Progenitor cell of endocrine pancreas (in vitro differentiated cells): ENCODE results near the gene UBA52. TPM values are rescaled to one million over a fixed set of nuclear protein-coding genes. Genes with fewer than 3 reads are reported as not detected.
"Not testable (repeated sequence)": the region's sequence is repeated elsewhere in the genome, so short reads cannot be mapped to it uniquely, and the experiment has no call there.

Experiments used
- DNase-seq: peaks from one replicate; pipeline ENCODE4 v3.0.0; 2021; ENCODE audit warnings: low spot score; ENCODE audit not compliant: unreplicated experiment
- H3K27ac Mint-ChIP-seq: 2 replicates; pipeline ENCODE4 v1.8.0; 2021; ENCODE audit warnings: mild to moderate bottlenecking, moderate library complexity, mixed read lengths
- H3K27me3 Mint-ChIP-seq: 2 replicates; pipeline ENCODE4 v1.8.0; 2021; ENCODE audit warnings: mixed read lengths
- H3K36me3 Mint-ChIP-seq: 2 replicates; pipeline ENCODE4 v1.8.0; 2022; ENCODE audit warnings: mixed read lengths; ENCODE audit not compliant: insufficient read depth
- H3K4me1 Mint-ChIP-seq: 2 replicates; pipeline ENCODE4 v1.8.0; 2021; ENCODE audit warnings: low read depth, mixed read lengths
- H3K4me3 Mint-ChIP-seq: 2 replicates; pipeline ENCODE4 v1.8.0; 2021; ENCODE audit warnings: low read depth, mild to moderate bottlenecking, moderate library complexity, mixed read lengths
- H3K9me3 Mint-ChIP-seq: 2 replicates; pipeline ENCODE4 v1.8.0; 2021; ENCODE audit warnings: low read depth, mixed read lengths
- total RNA-seq: library from RNA; stranded (reverse); gene quantifications from 2 replicates; pipeline ENCODE4 v1.2.1, GENCODE V29; 2021
- TF ChIP-seq, protein P1 (sequence below): fragments of 200-600 bp; sonication (generic); IDR thresholded peaks from one replicate; pipeline ENCODE4 v1.5.0; 2021; ENCODE audit warnings: antibody characterized with exemption, mild to moderate bottlenecking; ENCODE audit not compliant: unreplicated experiment

The UBA52 gene
- total RNA-seq, 1 donor from 2014 or later = 968 TPM

DNA sequence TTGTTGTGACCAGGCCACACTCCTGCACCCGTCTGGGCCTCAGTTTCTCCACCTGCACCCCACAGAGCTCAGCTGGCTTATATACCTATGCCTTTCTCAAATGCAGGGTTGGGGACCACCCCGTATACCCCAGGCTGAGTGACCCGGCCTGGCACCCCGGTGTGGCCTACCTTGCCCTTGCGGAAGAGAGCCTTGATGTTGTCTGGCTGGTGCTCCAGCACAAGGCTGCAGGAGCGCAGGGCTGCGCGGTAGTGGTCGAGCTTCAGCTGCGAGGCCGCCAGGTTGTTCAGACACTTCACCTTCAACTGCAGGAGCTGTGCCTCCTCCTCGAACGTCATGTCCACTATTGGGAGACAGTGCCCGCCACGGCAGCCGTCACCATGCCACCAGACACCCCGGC lies 34.2 kb upstream of the UBA52 start:
- DNase-seq = no peak
- H3K4me3 Mint-ChIP-seq = no peak overlapping the region
- H3K4me1 Mint-ChIP-seq = peaks cover under 1% of the 10 kb centered on the region
- TF ChIP-seq, protein P1, sequence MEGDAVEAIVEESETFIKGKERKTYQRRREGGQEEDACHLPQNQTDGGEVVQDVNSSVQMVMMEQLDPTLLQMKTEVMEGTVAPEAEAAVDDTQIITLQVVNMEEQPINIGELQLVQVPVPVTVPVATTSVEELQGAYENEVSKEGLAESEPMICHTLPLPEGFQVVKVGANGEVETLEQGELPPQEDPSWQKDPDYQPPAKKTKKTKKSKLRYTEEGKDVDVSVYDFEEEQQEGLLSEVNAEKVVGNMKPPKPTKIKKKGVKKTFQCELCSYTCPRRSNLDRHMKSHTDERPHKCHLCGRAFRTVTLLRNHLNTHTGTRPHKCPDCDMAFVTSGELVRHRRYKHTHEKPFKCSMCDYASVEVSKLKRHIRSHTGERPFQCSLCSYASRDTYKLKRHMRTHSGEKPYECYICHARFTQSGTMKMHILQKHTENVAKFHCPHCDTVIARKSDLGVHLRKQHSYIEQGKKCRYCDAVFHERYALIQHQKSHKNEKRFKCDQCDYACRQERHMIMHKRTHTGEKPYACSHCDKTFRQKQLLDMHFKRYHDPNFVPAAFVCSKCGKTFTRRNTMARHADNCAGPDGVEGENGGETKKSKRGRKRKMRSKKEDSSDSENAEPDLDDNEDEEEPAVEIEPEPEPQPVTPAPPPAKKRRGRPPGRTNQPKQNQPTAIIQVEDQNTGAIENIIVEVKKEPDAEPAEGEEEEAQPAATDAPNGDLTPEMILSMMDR = no peak
- H3K36me3 Mint-ChIP-seq = peaks cover 17% of the 10 kb centered on the region
- no peaks in the 10 kb centered on the region for H3K9me3 Mint-ChIP-seq
- H3K27me3 Mint-ChIP-seq = no peaks in the 10 kb centered on the region
- H3K27ac Mint-ChIP-seq = no peak overlapping the region

DNA sequence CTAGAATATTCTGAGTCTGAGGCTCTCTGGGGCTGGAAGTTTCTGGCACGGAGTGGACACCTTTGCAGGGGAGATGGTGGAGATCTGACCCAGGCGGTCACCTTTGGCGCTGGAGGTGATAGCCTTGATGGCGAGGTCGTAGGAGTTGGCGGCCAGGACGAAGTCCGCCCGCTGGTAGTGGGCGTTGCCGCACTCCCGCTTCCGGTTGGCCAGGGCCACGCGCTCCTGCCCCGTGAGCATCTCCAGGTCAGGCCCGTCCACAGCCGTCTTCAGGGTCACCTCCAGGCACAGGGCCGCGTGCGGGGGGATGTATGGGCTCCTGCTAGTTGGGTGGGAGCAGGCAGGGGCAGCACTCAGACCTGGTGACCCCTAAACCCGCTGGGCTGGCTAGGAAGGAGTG lies 33.5 kb upstream of the UBA52 start:
- TF ChIP-seq, protein P1 = no peak
- Mint-ChIP-seq H3K27me3 (no peaks in the 10 kb centered on the region), H3K27ac (no peak overlapping the region), H3K4me3 (no peak overlapping the region), H3K9me3 (no peaks in the 10 kb centered on the region), H3K36me3 (peaks cover 15% of the 10 kb centered on the region), H3K4me1 (peaks cover 3% of the 10 kb centered on the region)
- DNase-seq = no peak

DNA sequence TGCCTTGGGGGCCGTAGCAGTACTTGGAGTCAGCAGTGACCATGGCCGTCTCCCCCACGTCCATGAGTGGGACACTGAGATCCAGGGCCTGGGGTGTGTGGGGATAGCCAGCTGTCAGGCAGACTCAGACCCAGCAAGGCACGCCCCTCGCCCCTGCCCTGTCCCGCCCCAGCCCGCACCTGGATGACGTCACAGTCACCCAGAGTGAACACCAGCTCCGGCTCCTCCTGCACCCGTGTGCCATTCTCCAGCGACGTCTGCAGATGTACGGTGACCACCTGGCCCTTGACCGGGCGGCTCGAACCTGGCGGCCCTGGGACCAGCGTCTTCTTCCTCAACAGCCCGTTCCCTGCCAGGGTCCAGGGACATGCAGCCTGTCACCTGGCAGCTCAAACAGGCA lies 32.3 kb upstream of the UBA52 start:
- Mint-ChIP-seq H3K4me3 (no peak overlapping the region), H3K27me3 (no peaks in the 10 kb centered on the region), H3K9me3 (no peaks in the 10 kb centered on the region), H3K27ac (no peak overlapping the region), H3K4me1 (peaks cover 6% of the 10 kb centered on the region), H3K36me3 (peaks cover 13% of the 10 kb centered on the region)
- no peak for DNase-seq
- TF ChIP-seq, protein P1 = no peak

DNA sequence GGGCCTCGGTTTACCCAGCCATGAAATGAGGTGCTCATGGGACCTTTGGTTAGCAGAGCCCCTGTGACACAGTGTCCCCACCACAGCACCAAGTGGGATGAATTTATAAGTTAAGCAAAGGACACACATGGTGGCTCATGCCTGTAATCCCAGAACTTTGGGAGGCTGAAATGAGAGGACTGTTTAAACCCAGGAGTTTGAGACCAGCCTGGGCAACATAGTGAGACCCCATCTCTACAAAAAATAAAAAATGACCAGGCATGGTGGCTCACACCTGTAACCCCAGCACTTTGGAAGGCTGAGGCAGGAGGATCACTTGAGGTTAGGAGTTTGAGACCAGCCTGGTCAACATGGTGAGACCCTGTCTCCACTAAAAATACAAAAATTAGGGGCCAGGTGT lies 31.5 kb upstream of the UBA52 start:
- not testable (repeated sequence) for H3K27ac Mint-ChIP-seq, H3K4me1 Mint-ChIP-seq, H3K27me3 Mint-ChIP-seq, H3K4me3 Mint-ChIP-seq, H3K9me3 Mint-ChIP-seq, DNase-seq
- peaks cover 12% of the 10 kb centered on the region for H3K36me3 Mint-ChIP-seq

DNA sequence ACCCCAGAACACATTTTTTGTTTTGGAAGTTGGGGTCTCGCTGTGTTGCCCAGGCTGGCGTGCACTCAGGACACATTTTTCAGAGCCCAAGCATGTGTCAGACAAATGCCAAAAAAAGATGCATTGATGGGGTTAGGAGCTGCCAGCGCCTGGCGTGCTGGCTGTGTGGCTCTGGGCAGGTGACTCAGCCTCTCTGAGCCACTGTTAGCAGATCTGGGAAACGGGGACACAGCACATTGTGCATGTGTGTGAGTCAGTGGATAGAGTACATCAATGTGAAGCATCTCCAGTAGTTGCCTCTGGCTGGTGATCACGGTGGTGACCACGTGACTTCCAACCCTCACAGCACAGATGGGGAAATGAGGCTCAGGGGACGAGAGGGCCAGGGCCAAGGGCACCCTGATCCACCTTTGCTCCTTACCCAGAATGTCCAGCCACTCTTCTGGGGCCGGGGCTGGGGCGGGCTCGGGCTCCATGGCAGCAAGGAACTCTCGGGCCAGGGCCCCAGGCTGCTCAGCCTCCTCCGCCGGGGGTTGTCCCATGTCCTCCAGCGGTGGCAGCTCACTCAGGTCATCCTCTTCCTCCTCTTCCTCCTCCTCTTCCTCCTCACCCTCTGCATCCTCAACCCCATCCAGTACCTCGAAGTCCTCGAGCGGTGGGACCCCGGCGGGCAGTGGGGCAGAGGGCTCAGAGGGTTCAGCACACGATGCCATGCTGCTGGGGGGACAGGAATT lies 30.2 kb upstream of the UBA52 start:
- H3K27ac Mint-ChIP-seq = no peak overlapping the region
- no peaks in the 10 kb centered on the region for H3K27me3 Mint-ChIP-seq
- TF ChIP-seq, protein P1 = no peak
- H3K4me3 Mint-ChIP-seq = peak overlapping the region; percentile 50
- peaks cover 7% of the 10 kb centered on the region for H3K36me3 Mint-ChIP-seq
- no peak for DNase-seq
- H3K4me1 Mint-ChIP-seq = peaks cover 6% of the 10 kb centered on the region
- H3K9me3 Mint-ChIP-seq = no peaks in the 10 kb centered on the region
